GM18511 (cell line): ENCODE measurements around the gene RBPJL.
"Not testable (repeated sequence)": the region's sequence is repeated elsewhere in the genome, so short reads cannot be mapped to it uniquely, and the experiment has no call there.

Source experiments
- ATAC-seq: cut with Tn5 transposase; IDR thresholded peaks from one replicate; pipeline ENCODE4 v1.9.1; 2021; ENCODE audit warnings: mild to moderate bottlenecking, moderate library complexity; ENCODE audit not compliant: unreplicated experiment

Gene RBPJL

DNA sequence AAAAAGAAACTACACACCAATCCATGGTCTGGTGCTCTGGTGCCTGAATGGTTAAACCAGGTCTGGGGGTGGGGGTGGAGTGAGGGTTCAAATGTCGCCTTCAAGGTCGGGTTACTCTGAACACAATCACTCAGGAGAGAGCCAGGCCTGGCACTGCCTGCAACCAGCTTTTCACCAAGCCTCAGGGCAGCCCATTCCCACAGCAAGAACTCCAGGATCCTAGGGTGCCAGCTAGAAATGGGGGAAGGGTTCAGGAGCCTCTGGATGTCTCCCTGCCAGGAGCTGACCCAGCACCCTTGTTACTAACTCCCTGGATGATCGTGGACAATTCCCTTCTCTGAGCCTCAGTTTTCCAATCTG is 34.9 kb downstream of the RBPJL start:
- no peak for ATAC-seq

- no peak for ATAC-seq
Measured at GRCh38 chr20:45341939-45342854, 35.6 kb downstream of the RBPJL start.

DNA sequence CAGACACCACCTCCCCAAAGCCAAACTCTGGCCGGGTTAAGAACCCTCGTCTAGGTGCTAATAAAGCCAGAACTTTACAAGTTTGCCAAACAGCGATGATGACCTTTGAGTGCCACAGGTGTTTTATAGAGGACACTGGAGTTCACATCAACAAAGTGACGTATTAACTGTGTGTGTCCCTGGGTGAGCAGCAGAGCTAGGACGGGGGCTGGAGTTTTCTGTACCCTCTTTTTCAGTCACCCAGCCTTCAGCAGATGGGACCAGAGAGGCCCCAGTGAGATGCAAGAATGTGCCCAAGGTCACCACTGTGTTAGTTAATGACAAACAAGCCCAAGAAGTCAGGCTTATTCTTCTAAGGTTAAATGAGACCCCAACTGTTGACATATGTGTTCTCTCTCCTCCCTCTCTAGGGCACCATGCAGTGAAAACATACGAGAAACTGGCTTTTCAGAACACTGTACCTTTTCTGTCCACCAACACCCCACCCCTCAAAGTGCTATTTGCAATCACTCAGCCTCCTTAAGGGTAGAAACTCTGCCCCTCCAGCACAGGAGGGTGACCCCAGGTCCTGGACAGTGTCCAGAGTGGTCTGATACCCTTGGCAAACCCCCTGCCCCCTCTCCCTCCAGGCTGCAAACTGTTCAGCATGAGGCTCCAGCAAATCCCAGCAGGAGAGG is 36.4 kb downstream of the RBPJL start:
- ATAC-seq = no peak

DNA sequence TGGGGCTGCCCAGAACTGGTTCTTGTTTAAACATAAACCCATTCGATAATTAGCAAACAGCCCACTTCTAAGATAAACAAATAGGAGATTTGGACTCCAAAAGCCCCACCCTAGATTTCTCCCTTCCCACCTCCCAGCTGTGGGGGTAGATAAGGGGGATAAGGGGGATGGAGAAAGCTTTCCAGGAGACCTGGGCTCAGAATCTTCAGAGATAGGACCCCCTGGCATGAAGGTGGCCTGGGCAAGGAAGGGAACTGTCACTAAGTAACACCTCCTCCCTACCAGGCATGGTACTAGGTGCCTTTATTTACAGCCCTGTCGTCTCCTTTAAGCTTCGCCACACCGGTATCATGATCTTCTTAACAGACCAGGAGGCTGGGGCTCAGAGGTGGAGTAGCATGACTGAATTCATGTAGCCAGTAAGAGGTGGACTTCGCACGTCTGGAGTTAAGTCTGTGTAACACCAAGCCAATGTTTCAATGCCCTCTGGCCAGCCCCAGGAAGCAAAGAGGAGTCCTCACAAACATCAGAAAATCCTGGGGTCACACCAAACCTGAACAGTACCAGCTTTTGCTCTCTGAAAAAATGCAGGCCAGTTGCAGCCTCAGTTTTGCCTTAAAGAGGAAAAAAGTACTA is 37.0 kb downstream of the RBPJL start:
- ATAC-seq = no peak

DNA sequence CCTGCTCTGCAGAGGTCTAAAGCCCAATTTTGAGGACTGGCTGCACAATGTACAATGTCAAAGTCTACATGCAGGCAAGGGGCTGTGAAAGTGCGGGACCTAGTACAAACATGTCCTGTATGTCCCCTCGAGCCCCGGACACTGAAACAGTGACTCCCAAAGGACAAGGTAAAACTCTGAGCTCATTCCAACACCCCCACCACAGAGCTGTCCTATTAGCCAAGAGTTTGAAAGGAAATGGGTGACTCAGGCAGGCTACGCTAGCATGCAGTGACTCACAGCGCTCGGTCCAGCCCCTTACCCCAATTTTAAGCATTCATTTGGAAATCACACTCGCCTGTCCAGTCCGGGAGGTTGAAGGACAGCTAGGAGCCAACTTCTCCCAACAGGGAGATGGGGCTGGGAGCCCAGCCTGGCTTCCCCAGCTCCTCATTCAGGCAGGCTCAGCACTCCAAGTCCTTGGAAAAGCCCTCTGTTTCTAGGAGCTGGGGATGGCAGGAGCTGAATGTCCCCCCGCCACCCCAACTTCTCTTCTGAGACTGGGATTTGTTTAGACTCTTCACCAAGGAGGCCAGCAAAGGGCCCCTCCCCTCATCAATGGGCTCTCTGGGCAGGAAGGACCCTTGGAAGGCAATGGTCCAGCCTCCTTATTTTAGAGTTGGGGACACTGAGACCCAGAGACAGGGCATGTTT is 37.7 kb downstream of the RBPJL start:
- ATAC-seq = no peak

DNA sequence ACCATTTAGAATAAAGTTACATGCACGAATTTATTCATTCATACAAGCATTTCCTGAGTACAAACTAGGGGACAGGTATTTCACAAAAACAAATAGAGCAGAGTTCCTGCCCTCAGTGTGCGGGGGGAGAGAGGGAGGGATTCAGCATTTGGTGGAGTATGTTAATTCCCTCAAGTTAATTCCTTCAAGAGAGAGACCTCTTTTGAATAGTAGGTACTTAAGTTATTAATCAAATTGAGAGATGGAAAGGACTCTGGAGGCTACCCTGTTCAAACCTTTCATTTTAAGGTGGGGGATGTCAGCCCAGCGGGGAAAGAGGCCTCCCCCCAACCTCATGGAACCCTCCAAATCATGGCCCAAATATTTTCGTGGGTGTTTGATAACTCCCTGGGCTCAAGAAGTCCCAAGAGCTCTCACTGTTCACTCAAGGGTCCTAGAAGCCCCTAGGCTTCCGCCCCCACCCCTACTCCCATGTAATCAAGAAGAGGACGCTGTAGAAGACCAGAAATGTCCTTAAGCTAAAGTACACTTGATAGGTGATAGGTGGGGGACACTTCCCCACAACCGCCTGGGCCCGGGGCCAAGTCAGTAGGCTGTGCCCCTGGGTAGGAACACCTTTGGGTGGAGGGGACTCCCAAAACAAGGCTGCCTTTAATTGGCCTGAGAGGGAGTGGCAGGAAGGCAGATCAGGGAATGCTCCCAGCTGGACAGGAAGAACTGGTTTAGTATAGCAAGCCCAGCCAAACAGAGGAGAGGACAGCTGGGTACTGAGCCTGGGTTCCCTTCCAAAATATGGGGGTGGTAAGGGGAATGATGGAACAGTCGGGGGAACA is 38.7 kb downstream of the RBPJL start:
- no peak for ATAC-seq

DNA sequence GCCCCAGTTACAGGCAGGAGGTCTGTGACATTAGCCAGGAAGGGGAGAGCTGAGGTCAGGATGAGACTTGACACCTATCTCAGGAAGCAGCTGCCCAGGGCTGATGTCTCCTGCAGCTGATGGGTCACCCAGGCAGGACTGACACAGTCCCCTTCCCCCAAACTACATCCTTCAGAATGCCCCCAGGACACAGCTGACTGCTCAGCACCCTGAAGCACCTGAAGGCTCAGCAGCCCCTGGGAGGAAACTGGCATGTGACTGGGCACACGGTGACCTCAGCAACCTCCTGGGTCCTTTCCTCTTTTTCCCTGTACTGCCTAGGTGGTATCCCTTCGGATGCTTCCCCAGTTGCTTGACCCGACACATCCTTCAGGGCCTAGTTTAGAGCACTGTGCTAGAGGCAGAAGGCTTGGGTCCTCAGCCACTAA is 39.7 kb downstream of the RBPJL start:
- no peak for ATAC-seq

DNA sequence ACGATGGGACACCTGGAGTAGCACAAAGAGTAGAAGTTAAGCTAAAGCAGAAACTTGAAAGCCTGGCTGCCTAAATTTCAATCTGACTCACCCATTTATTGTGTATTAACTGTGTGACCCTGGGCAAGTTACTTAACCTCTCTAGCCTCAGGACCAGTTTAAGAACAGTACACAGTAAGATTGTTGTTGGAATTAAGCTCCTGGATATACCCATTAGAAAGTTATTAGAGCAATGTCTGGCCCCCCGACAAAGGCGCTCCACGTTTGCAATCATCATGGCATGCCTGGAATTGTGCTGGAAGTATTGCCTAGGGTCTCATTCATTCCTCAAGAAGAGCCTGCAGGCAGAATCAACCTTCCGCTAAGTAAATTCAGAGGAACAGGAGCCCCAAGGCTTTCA is 40.2 kb downstream of the RBPJL start:
- no peak for ATAC-seq

DNA sequence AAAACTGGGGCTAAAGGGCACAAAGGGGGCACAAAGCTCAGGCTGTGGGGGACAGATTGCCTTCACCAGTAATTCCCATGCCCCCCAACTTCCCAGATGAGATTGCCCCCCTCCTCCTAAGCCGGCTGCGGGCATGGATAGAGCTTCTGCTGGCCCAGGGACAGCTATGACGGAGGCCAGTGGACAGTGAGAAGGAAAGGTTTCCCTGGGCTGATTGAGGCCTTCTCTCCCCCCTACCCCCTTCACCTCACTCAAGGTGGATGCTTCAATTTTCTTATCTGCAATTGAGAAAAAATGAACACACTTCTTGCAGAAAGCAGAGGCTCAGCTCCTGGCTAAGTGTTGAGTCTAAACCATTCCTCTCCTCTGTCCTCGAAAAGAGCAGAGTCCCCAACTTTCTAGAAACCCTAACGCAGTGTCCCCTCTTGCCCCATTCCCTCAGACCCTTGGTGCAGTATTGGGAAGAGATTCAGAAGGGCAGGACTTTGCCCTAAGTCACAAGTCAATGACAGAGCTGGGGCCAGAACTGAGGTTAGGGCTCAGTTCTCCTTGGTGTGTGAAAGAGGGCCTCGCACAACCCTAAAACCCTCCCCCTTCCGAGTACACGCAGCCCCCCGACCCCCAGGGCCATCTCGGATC is 40.8 kb downstream of the RBPJL start:
- ATAC-seq = no peak

DNA sequence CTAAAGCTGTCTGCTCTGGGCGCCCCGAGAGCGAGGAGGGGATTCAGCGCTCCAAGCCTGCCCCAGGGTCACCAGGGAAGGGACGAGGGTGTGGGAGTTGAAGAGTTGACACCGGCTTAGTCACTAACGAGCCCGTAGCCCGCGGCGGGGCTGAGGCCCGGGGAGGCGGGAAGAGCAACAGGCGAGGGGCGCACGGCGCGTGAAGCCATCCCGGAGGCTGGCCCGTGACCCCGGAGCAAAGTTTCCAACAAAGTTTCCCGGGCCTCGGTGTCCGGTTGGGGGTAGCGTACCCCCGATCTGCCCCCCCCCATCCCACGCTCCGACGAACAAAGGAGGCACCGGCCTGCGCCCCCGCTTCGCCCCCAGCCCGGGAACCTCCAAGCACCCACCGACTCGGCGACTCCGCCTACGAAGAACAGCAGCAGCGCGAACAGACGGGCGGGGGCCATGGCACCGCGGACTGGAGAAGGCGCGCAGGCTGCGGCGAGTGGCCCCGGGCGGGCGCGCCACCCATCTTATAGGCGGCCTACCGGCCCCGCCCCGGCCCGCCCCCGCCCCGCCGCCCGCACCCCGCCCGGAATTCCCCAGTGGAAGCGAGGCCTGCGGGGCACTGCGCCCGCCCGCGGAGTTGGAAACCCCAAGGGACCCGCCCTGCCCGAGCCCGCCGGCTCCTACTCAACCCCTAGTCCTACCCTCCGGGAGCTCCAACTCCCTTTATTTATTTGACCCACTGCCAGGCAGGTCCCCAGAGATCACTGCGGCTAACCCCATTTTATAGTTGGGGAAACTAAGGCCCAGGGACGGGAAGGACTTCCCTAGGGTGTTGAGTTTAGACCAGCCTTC is 41.5 kb downstream of the RBPJL start, which contains the start of gene SDC4:
Gene SDC4, minus strand, starts transcription at position 489 of the 843 bp plus-strand sequence. Its CDS starts 40 bp downstream, at position 449.
- ATAC-seq = no peak

DNA sequence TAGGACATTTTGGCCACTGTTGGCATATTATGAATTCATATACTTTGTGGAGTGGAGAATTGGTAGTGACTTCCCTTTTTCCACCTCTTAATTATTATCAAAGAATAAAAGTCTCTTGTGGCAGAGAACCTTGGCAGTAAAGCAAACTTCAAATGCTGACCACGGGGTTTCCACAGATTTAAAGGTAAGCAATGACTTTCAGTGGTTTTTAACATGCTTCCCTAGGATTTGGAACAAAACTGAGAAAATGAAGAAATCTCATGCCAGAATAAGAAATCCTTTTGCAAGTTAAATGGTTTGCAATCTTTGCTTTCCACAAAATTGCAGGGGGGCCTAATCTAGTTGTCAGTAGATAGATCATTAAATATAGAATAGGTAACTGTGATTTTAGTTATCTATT is 43.6 kb downstream of the RBPJL start:
- ATAC-seq = no peak

DNA sequence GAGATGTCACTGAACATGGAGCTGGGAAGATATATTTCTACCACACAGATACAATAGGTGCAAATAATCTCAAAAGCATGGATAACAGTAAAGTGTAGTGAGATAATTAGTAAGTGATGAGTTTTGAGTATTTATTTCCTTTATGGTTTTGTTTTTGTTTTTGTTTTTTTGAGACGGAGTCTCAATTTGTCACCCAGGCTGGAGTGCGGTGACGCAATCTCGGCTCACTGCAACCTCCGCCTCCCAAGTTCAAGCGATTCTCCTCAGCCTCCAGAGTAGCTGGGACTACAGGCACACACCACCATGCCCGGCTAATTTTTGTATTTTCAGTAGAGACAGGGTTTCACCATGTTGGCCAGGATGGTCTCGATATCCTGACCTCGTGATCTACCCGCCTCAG is 44.2 kb downstream of the RBPJL start:
- ATAC-seq = not testable (repeated sequence)

GRCh38 chr20:45352729-45353128 is 46.1 kb downstream of the RBPJL start:
- ATAC-seq = no peak

- no peak for ATAC-seq
Measured at GRCh38 chr20:45353746-45354145, 47.1 kb downstream of the RBPJL start.

GRCh38 chr20:45354423-45355208 is 48.0 kb downstream of the RBPJL start:
- no peak for ATAC-seq

DNA sequence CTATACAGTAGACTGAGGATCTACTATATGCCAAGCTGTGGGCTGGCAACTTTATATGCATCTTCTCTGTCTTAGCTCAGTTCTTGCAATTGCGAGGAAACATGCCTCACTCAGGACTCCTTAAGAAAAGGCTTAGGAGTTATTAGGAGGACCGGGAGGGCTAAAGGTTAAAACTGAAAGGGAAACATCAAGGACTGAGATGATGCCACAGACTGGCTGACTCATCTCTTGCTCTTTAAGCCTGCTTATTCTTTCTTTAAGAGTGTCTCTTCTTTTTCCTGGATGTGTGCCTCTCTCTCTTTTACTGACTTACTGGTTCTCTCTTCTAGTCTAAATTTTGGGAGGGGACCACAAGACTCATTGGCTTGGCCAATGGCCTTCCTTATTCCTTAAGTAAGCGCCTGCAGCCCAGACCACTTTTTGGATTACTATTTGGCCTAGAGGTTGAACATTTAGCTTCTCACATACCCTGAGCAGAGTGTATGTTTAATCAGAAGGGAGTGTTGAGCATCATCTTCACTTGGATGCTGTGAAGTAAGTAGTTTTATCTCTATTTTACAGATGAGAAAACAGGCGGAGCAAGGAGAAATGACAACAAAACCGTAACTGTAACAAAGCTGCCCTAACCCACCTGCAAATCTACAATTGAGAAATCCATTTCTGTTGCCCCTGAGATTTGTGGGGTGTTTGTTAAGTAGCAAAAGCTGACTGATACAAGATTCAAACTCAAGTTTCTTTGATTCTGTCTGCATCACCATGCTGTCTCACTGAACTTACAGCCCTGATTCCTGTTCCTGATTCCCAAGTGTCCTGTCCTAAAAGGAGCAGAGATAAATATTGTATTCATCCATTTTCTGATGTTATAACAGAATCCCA is 48.8 kb downstream of the RBPJL start:
- no peak for ATAC-seq
